ENCODE results near the gene PLXNB1.

DNA sequence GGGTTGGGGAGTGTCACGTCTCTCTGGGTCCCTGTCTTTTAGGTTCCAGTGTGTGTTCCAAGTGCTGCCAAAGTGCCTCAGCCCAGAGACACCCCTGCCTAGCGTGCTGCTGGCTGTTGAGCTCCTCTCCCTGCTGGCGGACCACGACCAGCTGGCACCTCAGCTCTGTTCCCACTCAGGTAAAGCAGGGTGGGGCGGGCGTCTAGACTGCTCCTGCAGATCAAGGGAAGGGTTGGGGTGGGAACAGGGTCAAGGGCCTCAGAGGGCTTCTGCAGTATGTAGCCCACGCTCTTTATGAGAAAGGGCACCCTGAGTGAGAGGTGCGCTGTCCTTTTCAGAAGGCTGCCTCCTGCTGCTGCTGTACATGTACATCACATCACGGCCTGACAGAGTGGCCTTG is 33.8 kb upstream of the PLXNB1 start:
- TF ChIP-seq, protein P1, sequence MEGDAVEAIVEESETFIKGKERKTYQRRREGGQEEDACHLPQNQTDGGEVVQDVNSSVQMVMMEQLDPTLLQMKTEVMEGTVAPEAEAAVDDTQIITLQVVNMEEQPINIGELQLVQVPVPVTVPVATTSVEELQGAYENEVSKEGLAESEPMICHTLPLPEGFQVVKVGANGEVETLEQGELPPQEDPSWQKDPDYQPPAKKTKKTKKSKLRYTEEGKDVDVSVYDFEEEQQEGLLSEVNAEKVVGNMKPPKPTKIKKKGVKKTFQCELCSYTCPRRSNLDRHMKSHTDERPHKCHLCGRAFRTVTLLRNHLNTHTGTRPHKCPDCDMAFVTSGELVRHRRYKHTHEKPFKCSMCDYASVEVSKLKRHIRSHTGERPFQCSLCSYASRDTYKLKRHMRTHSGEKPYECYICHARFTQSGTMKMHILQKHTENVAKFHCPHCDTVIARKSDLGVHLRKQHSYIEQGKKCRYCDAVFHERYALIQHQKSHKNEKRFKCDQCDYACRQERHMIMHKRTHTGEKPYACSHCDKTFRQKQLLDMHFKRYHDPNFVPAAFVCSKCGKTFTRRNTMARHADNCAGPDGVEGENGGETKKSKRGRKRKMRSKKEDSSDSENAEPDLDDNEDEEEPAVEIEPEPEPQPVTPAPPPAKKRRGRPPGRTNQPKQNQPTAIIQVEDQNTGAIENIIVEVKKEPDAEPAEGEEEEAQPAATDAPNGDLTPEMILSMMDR (IDR thresholded peaks at IDR 0.05): no peak
- TF ChIP-seq POLR2A (IDR thresholded peaks at IDR 0.05): no peak
